ENCODE data around the gene COX14.
"Not testable (repeated sequence)": the region's sequence is repeated elsewhere in the genome, so short reads cannot be mapped to it uniquely, and the experiment has no call there.

GRCh38 chr12:50154947-50155346 is 42.9 kb downstream of the COX14 start:
- not testable (repeated sequence) for TF ChIP-seq YY1 (IDR thresholded peaks at IDR 0.05; ENCODE audit: insufficient read depth, insufficient read length); ZNF274 (IDR thresholded peaks at IDR 0.05; ENCODE audit: low read depth, low read length); SUZ12 (IDR thresholded peaks at IDR 0.05; ENCODE audit: extremely low read depth, insufficient read depth, insufficient read length)

Data from NT2/D1 (cell line).